GM21528 (cell line): ENCODE measurements around the gene MAP2K5.
A peak's percentile ranks its signal among the peaks of the same experiment; 100 is the strongest.

Experiments used
- ATAC-seq: cut with Tn5 transposase; IDR thresholded peaks from one replicate; pipeline ENCODE4 v1.9.1; 2021; ENCODE audit warnings: mild to moderate bottlenecking, moderate library complexity; ENCODE audit not compliant: unreplicated experiment, low FRiP score

Gene MAP2K5

GRCh38 chr15:67521029-67521782 is 21.3 kb upstream of the MAP2K5 start, which contains the start of gene C15orf61:
C15orf61 (plus strand) TSS chr15:67521131; CDS start chr15:67521249, 118 bp downstream.
- ATAC-seq, result peak; percentile 74

GRCh38 chr15:67521783-67522568 is 20.5 kb upstream of the MAP2K5 start:
- no peak for ATAC-seq

GRCh38 chr15:67523330-67523729 is 19.2 kb upstream of the MAP2K5 start:
- ATAC-seq, result no peak

GRCh38 chr15:67524235-67524634 is 18.3 kb upstream of the MAP2K5 start:
- ATAC-seq, result no peak

GRCh38 chr15:67528513-67528912 is 14.0 kb upstream of the MAP2K5 start:
- no peak for ATAC-seq

- no peak for ATAC-seq
These were observed 11.1 kb upstream of the MAP2K5 start for GRCh38 chr15:67531379-67531914.

- ATAC-seq, result no peak
These were observed 8.6 kb upstream of the MAP2K5 start for GRCh38 chr15:67533873-67534272.

- ATAC-seq, result no peak
These were observed 8.1 kb upstream of the MAP2K5 start for GRCh38 chr15:67534360-67534759.

GRCh38 chr15:67537771-67538170 is 4.7 kb upstream of the MAP2K5 start:
- ATAC-seq, result no peak

- no peak for ATAC-seq
These were observed 830 bp downstream of the MAP2K5 start for GRCh38 chr15:67543348-67543718.

GRCh38 chr15:67544475-67544874 is 2.0 kb downstream of the MAP2K5 start:
- no peak for ATAC-seq

- ATAC-seq, result no peak
These were observed 3.4 kb downstream of the MAP2K5 start for GRCh38 chr15:67545864-67546263.

- no peak for ATAC-seq
These were observed 4.6 kb downstream of the MAP2K5 start for GRCh38 chr15:67547064-67547463.

GRCh38 chr15:67547836-67548235 is 5.3 kb downstream of the MAP2K5 start:
- ATAC-seq, result no peak

- ATAC-seq, result no peak
These were observed 5.8 kb downstream of the MAP2K5 start for GRCh38 chr15:67548236-67548852.

GRCh38 chr15:67548862-67549651 is 6.6 kb downstream of the MAP2K5 start:
- no peak for ATAC-seq

GRCh38 chr15:67549736-67550135 is 7.2 kb downstream of the MAP2K5 start:
- ATAC-seq, result no peak

- ATAC-seq, result no peak
These were observed 8.0 kb downstream of the MAP2K5 start for GRCh38 chr15:67550522-67550921.

GRCh38 chr15:67551207-67551743 is 8.8 kb downstream of the MAP2K5 start:
- ATAC-seq, result no peak

GRCh38 chr15:67554580-67554979 is 12.1 kb downstream of the MAP2K5 start:
- no peak for ATAC-seq
